GM06990 (cell line): ENCODE measurements around the gene ACD.

Experiments
- DNase-seq: peaks from one replicate; pipeline ENCODE4 v3.0.0-alpha.2; 2011; ENCODE audit not compliant: insufficient read length; ENCODE audit errors: extremely low read depth
- H3K27me3 ChIP-seq: replicated peaks from 2 replicates; pipeline ENCODE4 v1.6.0; 2011; ENCODE audit warnings: low read length; ENCODE audit not compliant: control insufficient read depth, insufficient read depth
- H3K36me3 ChIP-seq: 2 replicates; pipeline ENCODE4 v1.5.1; 2011; ENCODE audit warnings: low read length; ENCODE audit not compliant: control insufficient read depth, insufficient read depth
- H3K4me3 ChIP-seq: replicated peaks from 2 replicates; pipeline ENCODE4 v1.5.1; 2011; ENCODE audit warnings: low read depth, mild to moderate bottlenecking, control low read depth, low read length
- CTCF ChIP-seq: IDR thresholded peaks from 2 replicates; pipeline ENCODE4 v1.5.1; 2011; ENCODE audit warnings: low read length, control low read depth, mild to moderate bottlenecking, inconsistent platforms; ENCODE audit not compliant: insufficient read depth, poor library complexity, severe bottlenecking

Gene ACD

GRCh38 chr16:67672306-67672705 is 12.2 kb upstream of the ACD start:
- Histone ChIP-seq H3K36me3 (peaks cover 3% of the 10 kb centered on the region), H3K4me3 (no peak overlapping the region), H3K27me3 (no peaks in the 10 kb centered on the region)
- TF ChIP-seq CTCF: no peak
- no peak for DNase-seq

- Histone ChIP-seq H3K4me3 (no peak overlapping the region), H3K27me3 (no peaks in the 10 kb centered on the region), H3K36me3 (no peaks in the 10 kb centered on the region)
- no peak for DNase-seq
- TF ChIP-seq CTCF: no peak
Observed at GRCh38 chr16:67669499-67670101, 9.5 kb upstream of the ACD start.

GRCh38 chr16:67668495-67669157 is 8.6 kb upstream of the ACD start:
- H3K4me3 ChIP-seq: no peak overlapping the region
- no peaks in the 10 kb centered on the region for H3K27me3 ChIP-seq
- TF ChIP-seq CTCF: peak; percentile 44
- no peaks in the 10 kb centered on the region for H3K36me3 ChIP-seq
- no peak for DNase-seq

GRCh38 chr16:67667817-67668494 is 7.9 kb upstream of the ACD start:
- Histone ChIP-seq H3K36me3 (no peaks in the 10 kb centered on the region), H3K27me3 (no peaks in the 10 kb centered on the region), H3K4me3 (no peak overlapping the region)
- peak; percentile 85 for DNase-seq
- peak; percentile 91 for TF ChIP-seq CTCF

GRCh38 chr16:67667453-67667816 is 7.4 kb upstream of the ACD start:
- no peak for DNase-seq
- Histone ChIP-seq H3K27me3 (no peaks in the 10 kb centered on the region), H3K36me3 (no peaks in the 10 kb centered on the region), H3K4me3 (peak overlapping the region; percentile 84)
- no peak for TF ChIP-seq CTCF
